ENCODE data around the gene PHC3. TPM values are rescaled to one million over a fixed set of nuclear protein-coding genes. Genes with fewer than 3 reads are reported as not detected.

Gene PHC3
- total RNA-seq, 6 donors from 2014 or later: 50.7 to 182 (median 76.3) TPM

DNA sequence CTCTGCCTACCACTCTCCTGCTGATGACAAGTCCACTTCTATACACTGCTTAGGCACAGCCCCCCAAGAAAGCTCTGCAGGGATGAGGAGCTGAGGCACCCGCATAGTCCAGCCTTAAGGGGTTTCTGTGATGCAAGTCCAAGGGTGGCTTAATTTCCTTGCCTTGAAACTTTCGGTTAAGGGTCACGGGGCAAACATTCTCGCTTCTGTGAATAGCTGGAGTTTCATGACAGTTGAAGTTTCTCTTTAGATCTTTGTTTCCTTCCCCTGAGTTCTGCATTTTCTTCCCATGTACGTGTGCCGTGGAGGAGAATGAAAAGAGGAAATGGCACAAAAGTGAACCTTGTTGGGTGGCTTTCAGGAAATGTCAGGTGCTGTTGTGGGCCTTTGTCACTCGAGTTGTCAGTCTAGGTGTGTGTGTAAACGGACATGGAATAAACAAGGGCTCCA lies 136.7 kb downstream of the PHC3 start:
- Histone ChIP-seq H3K9me3 (no peaks in the 10 kb centered on the region), H3K4me3 (peak overlapping the region in 1 of 4 donors; percentile 4), H3K4me1 (peaks cover 6 to 38% (median 22%) of the 10 kb centered on the region in 4 donors), H3K27me3 (no peaks in the 10 kb centered on the region), H3K27ac (peak overlapping the region; percentile 54 to 79 (median 66)), H3K36me3 (no peaks in the 10 kb centered on the region)
- 49 to 53% methylated on average over 8 of the region's 8 CpGs for WGBS, 2 donors
- ATAC-seq (ENCODE audit: low FRiP score in 2 of 2): peak; percentile 38 to 45
- TF ChIP-seq, protein P1, sequence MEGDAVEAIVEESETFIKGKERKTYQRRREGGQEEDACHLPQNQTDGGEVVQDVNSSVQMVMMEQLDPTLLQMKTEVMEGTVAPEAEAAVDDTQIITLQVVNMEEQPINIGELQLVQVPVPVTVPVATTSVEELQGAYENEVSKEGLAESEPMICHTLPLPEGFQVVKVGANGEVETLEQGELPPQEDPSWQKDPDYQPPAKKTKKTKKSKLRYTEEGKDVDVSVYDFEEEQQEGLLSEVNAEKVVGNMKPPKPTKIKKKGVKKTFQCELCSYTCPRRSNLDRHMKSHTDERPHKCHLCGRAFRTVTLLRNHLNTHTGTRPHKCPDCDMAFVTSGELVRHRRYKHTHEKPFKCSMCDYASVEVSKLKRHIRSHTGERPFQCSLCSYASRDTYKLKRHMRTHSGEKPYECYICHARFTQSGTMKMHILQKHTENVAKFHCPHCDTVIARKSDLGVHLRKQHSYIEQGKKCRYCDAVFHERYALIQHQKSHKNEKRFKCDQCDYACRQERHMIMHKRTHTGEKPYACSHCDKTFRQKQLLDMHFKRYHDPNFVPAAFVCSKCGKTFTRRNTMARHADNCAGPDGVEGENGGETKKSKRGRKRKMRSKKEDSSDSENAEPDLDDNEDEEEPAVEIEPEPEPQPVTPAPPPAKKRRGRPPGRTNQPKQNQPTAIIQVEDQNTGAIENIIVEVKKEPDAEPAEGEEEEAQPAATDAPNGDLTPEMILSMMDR (IDR thresholded peaks at IDR 0.05): no peak
- TF ChIP-seq POLR2AphosphoS5 (IDR thresholded peaks at IDR 0.05): no peak
- no peak for DNase-seq

- Histone ChIP-seq H3K36me3 (no peaks in the 10 kb centered on the region), H3K4me1 (peaks cover 3 to 38% (median 20%) of the 10 kb centered on the region in 4 donors), H3K9me3 (no peaks in the 10 kb centered on the region), H3K27me3 (no peaks in the 10 kb centered on the region), H3K4me3 (peak overlapping the region in 1 of 4 donors; percentile 4), H3K27ac (peak overlapping the region; percentile 54 to 79 (median 66))
- WGBS, 2 donors: 78 to 86% methylated on average over 8 of the region's 8 CpGs
- DNase-seq (no peak), ATAC-seq (ENCODE audit: low FRiP score in 2 of 2) (peak; percentile 39 to 49)
- no peak for TF ChIP-seq POLR2A (IDR thresholded peaks at IDR 0.05)
- TF ChIP-seq, protein P1 (IDR thresholded peaks at IDR 0.05): no peak
- no peak for TF ChIP-seq POLR2AphosphoS5 (IDR thresholded peaks at IDR 0.05)
- no peak for TF ChIP-seq EP300 (IDR thresholded peaks at IDR 0.05)
These were observed 137.3 kb downstream of the PHC3 start for GRCh38 chr3:170044271-170044670.

DNA sequence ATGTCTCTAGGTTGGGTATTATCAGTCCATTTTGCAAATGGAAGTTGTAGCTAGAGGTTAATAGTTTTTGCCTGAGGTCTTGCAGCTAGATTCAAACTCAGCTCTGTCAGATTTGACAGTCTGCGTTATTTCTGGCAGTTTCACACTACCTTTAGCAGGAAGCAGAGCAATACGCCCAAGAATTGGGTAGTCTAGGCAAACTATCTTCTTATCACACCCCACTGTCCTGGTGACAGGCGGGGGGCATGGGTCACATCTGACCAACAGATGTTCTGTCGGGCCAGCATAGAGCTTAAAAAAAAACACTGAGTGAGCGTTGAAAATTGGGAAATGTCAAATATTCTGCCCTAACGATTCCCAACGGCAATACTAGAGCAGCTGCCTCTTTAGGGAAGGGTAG lies 138.0 kb downstream of the PHC3 start:
- Histone ChIP-seq H3K4me1 (peaks cover 3 to 44% (median 21%) of the 10 kb centered on the region in 4 donors), H3K4me3 (no peak overlapping the region), H3K27me3 (no peaks in the 10 kb centered on the region), H3K36me3 (no peaks in the 10 kb centered on the region), H3K9me3 (no peaks in the 10 kb centered on the region), H3K27ac (no peak overlapping the region)
- ATAC-seq (ENCODE audit: low FRiP score in 2 of 2) (no peak), DNase-seq (no peak)
- 68 to 69% methylated on average over 7 of the region's 7 CpGs for WGBS, 2 donors
- TF ChIP-seq, protein P1 (IDR thresholded peaks at IDR 0.05): no peak
- TF ChIP-seq EP300 (IDR thresholded peaks at IDR 0.05) (no peak), POLR2AphosphoS5 (IDR thresholded peaks at IDR 0.05) (no peak), POLR2A (IDR thresholded peaks at IDR 0.05) (no peak)

- DNase-seq (no peak), ATAC-seq (ENCODE audit: low FRiP score in 2 of 2) (no peak)
- peaks cover 3 to 43% (median 20%) of the 10 kb centered on the region in 4 donors for H3K4me1 ChIP-seq
- no peaks in the 10 kb centered on the region for H3K9me3 ChIP-seq
- no peaks in the 10 kb centered on the region for H3K36me3 ChIP-seq
- no peaks in the 10 kb centered on the region for H3K27me3 ChIP-seq
- TF ChIP-seq EP300 (IDR thresholded peaks at IDR 0.05) (no peak), POLR2A (IDR thresholded peaks at IDR 0.05) (no peak), POLR2AphosphoS5 (IDR thresholded peaks at IDR 0.05) (no peak)
- TF ChIP-seq, protein P1 (IDR thresholded peaks at IDR 0.05): no peak
- H3K27ac ChIP-seq: no peak overlapping the region
- 58 to 62% methylated on average over 8 of the region's 8 CpGs for WGBS, 2 donors
- H3K4me3 ChIP-seq: peak overlapping the region in 2 of 4 donors; percentile 6 to 91
These were observed 141.1 kb downstream of the PHC3 start for GRCh38 chr3:170040418-170040817.
